Lung microvascular endothelial cell (primary cell): Measurements from ENCODE around the gene C2CD3. TPM values are rescaled to one million over a fixed set of nuclear protein-coding genes. Genes with fewer than 3 reads are reported as not detected.
"Not testable (repeated sequence)": the region's sequence is repeated elsewhere in the genome, so short reads cannot be mapped to it uniquely, and the experiment has no call there.

Source experiments
- DNase-seq, 2 donors: peaks; one replicate each; pipeline versions ENCODE4 v3.0.0 to v3.0.0-alpha.2; 2010; ENCODE audit warnings: low read depth in 2 of 2
- total RNA-seq: library from RNA; depleted of rRNA; stranded (reverse); fragments of >200 nt; gene quantifications from 2 replicates; pipeline ENCODE4 v1.2.1, GENCODE V29; 2014

The C2CD3 gene
- total RNA-seq, 1 donor from 2014 or later: 10.7 TPM

- no peak for DNase-seq
Measured at GRCh38 chr11:74005721-74006517, 164.9 kb downstream of the C2CD3 start.

- no peak for DNase-seq
Measured at GRCh38 chr11:74004759-74005615, 165.8 kb downstream of the C2CD3 start.

- no peak for DNase-seq
Measured at GRCh38 chr11:74004046-74004695, 166.6 kb downstream of the C2CD3 start.

GRCh38 chr11:74002832-74003231 is 168.0 kb downstream of the C2CD3 start:
- no peak for DNase-seq

GRCh38 chr11:74001822-74002286 is 168.9 kb downstream of the C2CD3 start:
- no peak for DNase-seq

GRCh38 chr11:74000307-74001133 is 170.3 kb downstream of the C2CD3 start:
- no peak for DNase-seq

- DNase-seq: no peak
Measured at GRCh38 chr11:73999581-74000306, 171.1 kb downstream of the C2CD3 start.

- no peak for DNase-seq
Measured at GRCh38 chr11:73998846-73999575, 171.8 kb downstream of the C2CD3 start.

GRCh38 chr11:73997120-73997770 is 173.6 kb downstream of the C2CD3 start:
- DNase-seq: no peak

GRCh38 chr11:73996161-73996747 is 174.5 kb downstream of the C2CD3 start:
- DNase-seq: no peak

- no peak for DNase-seq
Measured at GRCh38 chr11:73995731-73996130, 175.1 kb downstream of the C2CD3 start.

GRCh38 chr11:73995247-73995646 is 175.6 kb downstream of the C2CD3 start:
- peak; percentile 70 to 74 for DNase-seq

GRCh38 chr11:73991471-73992006 is 179.3 kb downstream of the C2CD3 start:
- DNase-seq: no peak

GRCh38 chr11:73990730-73991129 is 180.1 kb downstream of the C2CD3 start:
- no peak for DNase-seq

GRCh38 chr11:73989156-73989555 is 181.6 kb downstream of the C2CD3 start:
- peak in 1 of 2 donors; percentile 21 for DNase-seq

GRCh38 chr11:73988227-73988626 is 182.6 kb downstream of the C2CD3 start:
- no peak for DNase-seq

GRCh38 chr11:73985661-73986060 is 185.1 kb downstream of the C2CD3 start:
- not testable (repeated sequence) for DNase-seq

GRCh38 chr11:73983741-73984538 is 186.9 kb downstream of the C2CD3 start:
- peak in 1 of 2 donors; percentile 56 for DNase-seq
